NCI-H1694 treated with DMSO at 0.1 percent for 48 hours (cell line): ENCODE measurements around the gene SLC30A3.
"Not testable (repeated sequence)": the region's sequence is repeated elsewhere in the genome, so short reads cannot be mapped to it uniquely, and the experiment has no call there.

Experiments used
- DNase-seq: peaks from one replicate; lab custom pipeline; 2025; lab: John Stamatoyannopoulos, UW

The SLC30A3 gene, protein sequence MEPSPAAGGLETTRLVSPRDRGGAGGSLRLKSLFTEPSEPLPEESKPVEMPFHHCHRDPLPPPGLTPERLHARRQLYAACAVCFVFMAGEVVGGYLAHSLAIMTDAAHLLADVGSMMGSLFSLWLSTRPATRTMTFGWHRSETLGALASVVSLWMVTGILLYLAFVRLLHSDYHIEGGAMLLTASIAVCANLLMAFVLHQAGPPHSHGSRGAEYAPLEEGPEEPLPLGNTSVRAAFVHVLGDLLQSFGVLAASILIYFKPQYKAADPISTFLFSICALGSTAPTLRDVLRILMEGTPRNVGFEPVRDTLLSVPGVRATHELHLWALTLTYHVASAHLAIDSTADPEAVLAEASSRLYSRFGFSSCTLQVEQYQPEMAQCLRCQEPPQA

DNA sequence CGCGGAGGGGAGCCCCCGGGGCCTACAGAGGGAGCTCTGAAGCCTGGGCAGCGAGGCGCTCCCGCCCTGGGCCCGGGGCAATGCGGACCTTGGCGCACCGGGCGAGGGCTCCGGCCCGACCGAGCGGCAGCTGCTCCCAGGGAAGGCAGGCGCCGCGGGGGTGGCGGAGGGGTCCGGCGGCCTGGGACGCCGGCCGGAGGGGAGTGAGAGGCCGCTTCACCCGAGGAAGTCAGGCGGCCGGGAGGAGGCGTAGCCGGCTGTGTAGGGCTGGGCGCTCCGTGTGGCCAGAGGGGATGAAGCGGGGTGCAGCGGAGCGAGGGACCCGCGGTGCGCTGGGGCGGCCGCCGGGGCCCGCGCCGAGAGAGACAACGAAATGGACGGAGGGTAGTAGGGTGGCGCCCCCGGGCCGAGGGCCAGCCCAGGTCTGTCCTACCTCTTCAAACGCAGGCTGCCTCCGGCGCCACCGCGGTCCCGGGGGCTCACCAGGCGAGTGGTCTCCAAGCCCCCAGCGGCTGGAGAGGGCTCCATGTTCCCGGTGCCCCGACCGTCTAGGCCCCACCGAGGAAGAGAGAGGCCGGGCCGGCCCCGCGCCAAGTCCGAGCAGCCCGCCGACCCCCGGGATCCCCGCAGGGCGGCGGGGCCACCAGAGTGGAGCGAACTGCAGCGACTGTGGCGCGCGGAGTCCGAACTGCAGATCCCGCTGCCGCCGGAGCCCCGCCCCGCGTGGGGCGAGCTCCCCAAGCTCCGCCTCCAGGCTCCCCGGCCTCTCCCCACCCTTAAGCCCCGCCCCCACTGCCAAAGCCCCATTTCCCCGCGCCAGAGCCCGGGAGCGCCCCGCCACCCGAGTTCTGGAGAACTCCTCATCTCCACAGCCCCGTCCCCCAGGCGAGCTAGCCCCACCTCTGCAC lies at the start of gene SLC30A3:
Gene SLC30A3, minus strand, starts transcription at position 669 of the 908 bp plus-strand sequence. Its CDS starts 141 bp downstream, at position 528.
- DNase-seq = peak; percentile 44

DNA sequence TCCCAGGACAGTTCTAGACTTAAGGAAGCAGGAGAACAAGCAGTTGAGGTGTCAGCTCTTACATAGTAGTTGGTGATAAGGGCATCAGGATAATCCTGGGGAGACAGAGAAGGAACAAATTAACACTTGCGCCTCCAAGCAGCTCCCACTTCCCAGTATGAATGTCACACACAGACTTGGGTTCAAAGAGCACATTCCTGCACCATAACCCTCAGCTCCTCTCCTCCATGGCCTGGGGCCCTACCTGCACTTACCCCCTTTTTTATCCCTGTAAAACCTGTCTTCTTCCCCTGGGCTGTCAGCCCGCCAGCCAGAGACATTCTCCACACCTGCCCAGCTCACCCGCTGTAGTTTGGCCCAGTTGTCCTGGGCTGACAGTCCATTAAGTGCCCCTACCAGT lies 49.3 kb upstream of the SLC30A3 start:
- no peak for DNase-seq

DNA sequence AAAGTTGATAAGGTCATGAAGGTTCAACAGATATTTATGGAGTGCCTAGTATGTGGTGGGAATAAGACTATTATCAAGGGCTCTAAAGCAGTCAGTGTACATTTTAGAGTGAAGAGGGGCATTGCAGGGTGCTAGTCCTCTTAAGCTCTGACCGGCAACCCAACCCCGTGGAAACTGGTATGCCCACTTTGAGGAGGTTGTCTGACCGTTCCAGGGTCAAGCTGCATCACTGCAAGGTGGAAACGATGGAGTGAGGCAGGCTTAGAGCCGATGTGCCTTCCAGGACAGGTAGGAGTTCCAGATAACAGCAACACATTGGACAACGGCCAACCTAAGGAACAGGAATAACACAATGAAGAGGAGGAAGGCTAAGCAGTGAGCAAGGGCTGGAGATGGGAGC lies 46.8 kb upstream of the SLC30A3 start:
- no peak for DNase-seq

DNA sequence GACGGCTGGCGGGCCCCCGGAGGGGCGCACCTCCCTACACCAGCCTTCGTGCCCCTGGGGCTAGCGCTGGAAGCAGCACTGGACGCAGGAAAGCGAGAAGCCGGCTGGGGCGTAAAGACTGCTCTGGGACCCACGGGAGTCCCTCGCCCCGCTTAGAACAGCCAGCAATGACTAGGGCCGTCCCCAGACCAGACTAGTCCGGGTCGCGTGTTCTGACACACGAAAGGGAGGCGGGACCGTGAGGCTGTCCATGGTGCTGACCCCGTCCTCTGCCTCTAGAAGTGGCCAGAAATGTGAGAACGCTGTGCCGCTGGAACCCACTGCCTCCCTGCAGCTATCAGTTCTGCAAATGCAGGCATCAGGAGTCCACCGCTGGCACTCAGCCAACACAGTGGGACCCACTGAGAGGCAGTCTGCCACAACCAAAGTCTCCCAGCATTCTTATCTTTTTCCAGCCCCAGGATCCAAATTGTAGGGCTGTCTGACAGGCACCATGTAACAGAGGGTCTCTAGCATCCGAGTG lies 45.6 kb upstream of the SLC30A3 start, which contains the start of gene UCN:
Gene UCN, minus strand, starts transcription at position 87 of the 523 bp plus-strand sequence. CDS start 550 bp downstream, outside the sequence.
- DNase-seq = no peak

DNA sequence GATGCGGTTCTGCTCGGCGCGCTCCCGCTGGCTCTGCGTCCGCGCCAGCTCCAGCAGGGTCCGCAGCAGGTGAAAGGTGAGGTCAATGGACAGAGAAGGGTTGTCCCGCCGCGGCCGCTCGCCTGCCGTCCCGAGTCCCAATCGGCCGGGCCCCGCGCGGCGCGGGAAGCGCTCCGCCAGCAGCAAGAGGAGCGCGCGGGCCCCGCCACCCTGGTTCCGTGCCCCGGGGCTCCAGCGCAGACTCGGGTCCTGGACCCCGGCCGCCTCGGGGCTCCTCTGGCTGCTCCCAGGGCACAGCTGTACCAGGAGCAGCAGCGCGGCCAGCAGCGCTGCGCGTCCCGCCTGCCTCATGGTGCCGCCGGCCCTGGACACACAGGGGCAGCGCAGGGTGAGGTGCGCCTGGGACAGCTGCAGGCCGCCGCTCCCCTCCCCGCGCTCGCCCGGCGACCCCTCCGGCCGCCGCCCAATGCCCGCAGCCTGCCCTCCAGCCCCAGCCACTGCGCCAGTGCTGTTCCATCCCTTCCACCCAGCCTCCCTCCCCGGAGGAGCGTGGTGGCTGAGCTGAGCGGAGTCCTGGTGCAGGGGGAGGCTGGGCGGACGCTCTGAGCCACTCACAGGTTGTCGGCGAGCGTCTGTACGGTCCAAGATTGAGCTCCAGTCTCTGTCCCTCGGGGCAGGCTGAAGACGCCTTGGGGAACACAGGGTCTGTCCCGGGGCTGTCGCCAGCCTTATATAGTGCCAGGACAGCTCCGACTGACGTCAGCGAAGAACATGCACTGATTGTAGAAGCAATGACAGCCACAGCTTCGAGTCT lies 44.9 kb upstream of the SLC30A3 start:
- no peak for DNase-seq

DNA sequence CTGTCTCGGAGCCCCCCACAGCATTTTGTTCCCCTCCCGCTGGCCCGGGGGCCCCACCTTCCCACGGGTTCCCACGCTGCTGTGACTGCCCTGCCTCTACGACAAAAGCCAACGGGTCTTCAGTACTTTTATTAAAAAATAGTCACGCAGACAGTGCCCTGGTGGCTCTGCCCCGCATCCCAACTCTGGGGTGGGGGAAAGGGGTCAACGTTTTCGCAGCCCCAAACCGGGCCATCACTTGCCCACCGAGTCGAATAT lies 44.4 kb upstream of the SLC30A3 start:
- DNase-seq = no peak

DNA sequence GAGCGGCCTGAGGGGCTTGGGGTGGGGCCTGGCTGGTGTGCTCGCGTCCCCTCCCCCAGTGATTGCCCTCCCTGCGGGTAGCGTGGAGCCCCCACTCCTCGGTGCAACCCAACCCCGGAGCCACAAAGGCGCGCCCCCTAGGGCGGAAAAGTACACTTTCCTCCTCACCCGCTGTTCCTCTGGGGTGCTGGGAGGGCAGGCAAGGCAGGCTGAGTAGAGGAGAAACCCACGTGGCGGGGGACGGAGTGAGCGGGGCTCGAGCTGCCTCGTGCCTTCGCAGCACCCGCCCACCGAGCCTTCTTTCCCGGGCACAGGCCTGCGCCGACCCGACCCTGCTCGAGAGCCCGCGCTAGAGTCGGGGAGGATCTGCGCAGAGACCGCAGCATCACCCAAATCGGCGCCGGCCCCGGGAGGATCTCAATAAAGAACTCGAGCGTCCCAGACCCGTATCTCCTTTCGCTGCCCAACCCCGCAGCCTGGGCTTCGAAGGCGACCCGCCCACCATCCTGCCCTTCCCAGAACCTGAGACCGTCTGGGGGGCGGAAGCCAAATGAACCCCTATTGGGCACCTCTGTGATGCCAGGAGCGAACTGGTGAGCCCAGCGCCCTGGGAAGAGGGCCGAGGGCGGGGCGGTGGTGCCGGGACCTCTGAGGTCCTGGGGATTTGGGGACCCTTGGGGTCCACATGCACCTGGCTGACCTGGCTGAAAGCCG lies 43.9 kb upstream of the SLC30A3 start:
- DNase-seq = peak; percentile 20

DNA sequence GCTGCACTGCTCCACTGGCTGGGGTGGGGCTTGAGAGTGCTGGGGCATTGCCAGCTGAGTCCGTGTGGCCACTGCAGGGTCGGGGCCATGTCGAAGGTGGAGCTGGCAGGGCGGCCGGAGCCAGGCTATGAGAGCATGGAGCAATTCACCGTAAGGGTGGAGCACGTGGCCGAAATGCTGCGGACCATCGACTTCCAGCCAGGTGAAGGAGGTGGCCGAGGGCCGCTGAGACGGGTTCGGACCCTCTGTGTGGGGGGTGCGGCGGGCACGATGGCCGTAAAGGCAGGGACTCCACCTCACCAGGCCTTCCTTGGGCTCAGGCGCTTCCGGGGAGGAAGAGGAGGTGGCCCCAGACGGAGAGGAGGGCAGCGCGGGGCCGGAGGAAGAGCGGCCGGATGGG lies 43.3 kb upstream of the SLC30A3 start:
- no peak for DNase-seq

DNA sequence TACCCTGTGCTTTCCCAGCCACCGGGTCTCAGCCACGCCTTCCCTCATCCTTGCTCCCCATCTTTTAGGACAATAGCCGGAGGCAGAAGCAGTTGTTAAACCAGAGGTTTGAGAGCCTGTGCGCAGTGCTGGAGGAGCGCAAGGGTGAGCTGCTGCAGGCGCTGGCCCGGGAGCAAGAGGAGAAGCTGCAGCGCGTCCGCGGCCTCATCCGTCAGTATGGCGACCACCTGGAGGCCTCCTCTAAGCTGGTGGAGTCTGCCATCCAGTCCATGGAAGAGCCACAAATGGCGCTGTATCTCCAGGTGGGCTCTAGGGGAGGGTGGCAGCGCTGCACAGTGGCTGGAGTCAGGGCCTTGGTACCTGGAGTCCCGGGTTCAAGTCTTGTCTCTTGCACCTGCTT lies 42.7 kb upstream of the SLC30A3 start:
- DNase-seq = no peak

DNA sequence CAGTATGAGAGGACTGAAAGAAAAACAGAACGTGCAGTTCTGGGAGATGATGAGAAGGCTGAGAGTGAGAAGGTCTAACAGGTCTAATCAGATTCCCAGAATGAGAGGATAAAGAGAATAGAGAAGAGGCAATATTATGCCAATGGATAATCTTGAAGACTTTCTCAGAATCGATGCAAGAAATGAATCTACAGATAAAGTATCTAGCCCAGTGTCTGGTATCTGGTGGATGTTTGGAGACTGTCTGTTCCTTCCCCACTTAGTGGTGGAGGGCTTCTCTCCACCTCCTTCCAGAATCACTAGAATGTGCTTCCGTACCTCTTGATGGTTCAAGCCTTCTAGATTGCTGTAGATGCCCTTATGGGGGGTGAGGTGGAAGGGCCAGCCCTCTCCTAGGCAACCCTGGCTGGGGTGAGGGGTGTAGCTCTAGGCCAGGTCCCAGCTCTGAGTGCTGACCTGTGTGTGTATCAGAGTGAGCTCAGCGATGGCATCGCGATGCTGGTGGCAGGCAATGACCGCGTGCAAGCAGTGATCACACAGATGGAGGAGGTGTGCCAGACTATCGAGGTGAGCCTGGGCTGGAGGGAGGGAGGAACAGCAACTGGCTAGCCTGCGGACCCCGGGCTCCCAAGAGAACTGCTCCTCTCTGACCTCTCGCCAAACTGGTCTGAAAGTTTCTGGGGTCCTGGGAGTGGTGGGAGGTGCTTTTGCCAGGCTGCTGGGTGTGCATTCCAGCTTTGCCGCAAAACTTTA lies 41.8 kb upstream of the SLC30A3 start:
- DNase-seq = no peak

DNA sequence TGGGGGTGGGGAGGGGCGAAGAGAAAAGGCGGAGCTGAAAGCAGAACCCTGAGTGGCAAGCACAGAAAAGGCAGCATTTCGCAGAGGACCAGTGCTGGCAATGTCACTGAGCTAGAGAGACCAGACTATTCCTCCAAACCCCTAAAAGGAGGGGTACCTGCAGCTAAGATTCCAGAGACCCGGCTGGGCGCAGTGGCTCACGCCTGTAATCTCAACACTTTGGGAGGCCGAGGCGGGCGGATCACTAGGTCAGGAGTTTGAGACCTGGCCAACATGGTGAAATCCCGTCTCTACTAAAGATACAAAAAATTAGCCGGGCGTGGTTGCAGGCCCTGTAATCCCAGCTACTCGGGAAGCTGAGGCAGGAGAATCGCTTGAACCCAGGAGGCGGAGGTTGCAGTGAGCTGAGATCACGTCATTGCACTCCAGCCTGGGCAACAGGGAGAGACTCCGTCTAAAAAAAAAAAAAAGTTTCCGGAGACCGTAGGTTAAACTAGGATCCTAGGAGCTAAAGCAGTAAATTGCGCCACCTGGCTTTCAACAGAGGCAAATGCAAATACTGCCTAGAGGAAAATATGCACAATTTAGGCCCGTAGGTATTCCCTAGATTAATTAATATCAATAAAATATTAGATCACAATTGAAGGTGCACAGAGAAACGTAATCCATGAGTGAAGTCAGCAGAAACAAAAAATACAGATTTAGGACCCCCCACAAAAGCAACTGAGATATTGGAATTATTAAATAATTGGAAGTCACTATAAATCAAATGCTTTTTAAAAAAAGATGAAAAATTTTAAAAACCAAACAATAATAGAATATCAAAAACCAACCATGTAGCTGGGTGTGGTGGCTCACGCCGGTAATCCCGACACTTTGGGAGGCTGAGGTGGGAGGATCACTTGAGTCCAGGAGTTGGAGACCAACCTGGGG lies 40.5 kb upstream of the SLC30A3 start:
- DNase-seq = peak; percentile 87

DNA sequence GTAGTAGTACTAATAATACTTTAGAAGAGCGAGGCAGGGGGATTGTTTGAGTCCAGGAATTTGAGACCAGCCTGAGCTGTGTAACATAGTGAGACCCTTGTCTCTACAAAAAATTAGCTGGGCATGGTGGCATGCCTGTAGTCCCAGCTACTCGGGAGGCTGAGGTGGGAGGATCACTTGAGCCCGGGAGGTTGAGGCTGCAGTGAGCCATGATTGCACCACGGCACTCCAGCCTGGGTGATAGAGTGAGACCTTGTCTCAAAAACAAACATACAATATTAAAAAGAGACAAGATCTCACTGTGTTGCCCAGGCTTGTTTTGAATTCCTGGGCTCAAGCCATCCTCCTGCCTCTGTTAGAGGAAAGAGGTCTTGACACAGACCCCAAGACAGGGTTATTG lies 37.8 kb upstream of the SLC30A3 start:
- not testable (repeated sequence) for DNase-seq

DNA sequence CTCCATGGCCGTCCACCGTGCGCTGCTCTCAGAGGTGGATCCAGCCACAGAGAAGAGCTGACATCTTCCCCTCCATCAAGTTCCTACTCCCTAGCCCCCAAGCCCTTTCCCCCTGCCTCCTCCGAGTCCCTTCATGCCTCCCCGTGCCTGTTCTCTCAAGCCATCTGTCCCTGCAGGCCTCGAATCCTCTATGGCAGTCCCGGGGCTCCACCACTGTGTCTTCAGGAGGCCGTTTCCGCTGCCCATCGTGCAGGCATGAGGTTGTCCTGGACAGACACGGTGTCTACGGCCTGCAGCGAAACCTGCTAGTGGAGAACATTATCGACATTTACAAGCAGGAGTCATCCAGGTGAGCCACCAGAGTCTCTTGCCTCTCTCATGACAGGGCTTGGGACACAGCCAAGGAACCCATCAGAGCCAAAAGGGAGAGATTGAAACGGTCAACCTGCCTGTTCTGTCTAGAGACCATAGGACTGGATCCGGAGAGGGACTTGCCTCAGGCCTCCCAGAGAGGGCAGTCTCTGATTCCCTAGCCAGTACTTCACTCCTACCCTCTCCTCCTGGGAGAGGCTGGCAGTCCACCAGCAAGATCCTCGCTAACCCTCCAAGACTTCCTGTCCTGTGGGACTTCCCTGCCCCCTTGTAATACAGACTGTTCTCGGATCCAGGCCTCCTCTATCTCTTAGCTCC lies 35.7 kb upstream of the SLC30A3 start:
- DNase-seq = no peak

DNA sequence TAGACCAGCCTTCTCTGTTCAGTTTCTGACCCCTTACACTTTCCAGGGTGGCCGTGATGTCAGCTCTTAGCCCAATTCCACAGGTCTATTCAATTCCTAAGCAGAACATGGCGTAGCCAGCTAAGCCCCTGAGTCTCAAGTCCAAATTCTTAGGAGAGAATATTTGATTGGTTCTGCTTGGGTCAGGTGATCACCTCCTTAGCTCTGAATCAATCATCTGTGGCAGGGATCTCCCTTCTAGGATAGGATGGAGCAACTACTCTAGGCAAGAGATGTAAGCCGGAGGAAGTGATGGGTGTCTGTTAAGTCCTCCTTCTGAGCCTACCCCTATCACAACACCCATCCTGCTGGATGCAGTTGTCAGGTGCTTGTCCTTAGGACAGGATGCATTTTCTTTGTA lies 34.3 kb upstream of the SLC30A3 start:
- DNase-seq = no peak

DNA sequence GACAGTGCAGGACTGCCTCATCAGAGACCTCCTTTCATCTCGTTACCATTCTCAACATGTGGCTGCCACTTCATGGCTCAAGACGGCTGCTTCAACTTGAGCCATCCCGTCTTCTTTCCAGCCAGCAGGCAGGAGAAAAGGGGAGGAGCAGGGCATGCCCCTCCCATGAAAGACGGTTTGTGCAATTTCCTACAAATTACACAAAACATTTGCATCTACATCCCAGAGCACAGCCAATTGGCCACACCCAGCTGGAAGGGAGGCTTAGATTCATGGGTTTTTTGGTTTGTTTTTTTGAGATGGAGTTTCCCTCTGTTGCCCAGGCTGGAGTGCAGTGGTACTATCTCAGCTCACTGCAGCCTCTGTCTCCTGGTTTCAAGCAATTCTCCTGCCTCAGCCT lies 33.6 kb upstream of the SLC30A3 start:
- DNase-seq = no peak

DNA sequence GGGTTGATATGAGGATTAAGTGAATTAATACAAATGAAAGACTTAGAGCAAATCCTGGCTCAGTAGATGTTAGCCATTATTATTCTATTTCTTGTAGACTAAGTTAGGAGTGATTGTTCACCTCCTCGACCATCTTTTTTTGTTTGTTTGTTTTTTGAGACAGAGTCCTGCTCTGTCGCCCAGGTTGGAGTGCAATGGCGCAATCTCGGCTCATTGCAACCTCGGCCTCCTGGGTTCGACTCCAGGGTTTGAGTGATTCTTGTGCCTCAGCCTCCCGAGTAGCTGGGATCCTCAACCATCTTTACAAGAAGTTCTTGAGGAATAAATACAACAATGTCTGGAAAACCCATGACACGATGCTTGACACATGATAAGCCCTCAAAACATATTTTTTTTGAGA lies 32.1 kb upstream of the SLC30A3 start:
- DNase-seq = no peak

DNA sequence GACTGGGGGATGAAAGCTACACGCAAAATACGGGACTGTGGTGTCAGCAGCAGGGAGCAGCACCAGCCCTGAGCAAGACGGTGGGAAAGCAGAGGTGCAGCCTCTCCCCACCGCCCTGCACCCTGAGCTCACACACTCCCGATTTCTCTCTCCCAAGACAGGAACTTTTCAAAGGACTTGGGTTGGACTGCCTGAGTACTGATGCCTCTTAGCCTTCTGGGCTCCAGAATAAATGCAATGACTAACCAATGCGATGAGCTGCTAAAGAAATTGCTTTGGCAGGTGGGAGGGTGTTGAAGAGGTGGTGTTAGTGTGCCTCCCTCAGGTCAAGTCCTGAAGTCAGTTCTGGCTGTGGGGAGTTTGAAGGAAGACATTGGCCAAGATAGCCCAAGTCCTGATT lies 29.0 kb upstream of the SLC30A3 start:
- no peak for DNase-seq

DNA sequence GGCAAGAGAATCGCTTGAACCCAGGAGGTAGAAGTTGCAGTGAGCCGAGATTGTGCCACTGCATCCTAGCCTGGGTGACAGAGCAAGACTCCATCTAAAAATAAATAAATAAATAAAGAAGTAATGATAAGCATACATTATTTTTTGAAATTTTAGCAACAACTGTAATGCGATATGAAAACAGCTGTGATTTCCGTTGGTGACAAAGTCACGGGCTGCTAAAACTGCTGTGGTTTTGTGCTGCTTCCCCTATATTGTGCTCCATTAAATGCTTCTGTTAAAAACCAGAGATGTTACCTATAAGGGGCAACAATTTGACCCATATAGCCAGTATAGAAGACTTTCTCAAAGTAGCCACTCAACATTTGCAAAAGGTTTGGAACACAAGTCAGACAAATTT lies 27.7 kb upstream of the SLC30A3 start:
- no peak for DNase-seq

DNA sequence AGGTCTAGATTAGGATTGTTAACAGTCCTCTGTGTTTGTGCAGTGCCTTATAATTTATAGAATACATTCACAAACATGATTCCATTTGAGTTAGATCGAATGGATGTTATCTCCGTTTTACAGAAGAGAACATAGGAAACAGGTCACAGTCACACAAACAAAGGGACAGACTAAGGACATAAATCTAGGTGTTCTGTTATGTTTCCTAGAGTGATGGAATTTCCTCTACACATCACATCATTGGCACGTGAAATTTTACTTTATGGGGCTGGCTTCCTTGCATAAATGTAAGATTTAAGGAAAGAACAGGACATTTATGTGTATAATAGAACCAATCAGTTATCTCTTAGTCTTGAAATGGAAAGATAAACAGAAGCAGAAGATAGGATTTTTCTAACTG lies 25.8 kb upstream of the SLC30A3 start:
- DNase-seq = no peak
